Gastrocnemius medialis (tissue), 4 donors: ENCODE results near the gene PGS1. TPM values are rescaled to one million over a fixed set of nuclear protein-coding genes. Genes with fewer than 3 reads are reported as not detected.

Experiments used
- ATAC-seq, 2 donors: fragments of 150-250 bp; one replicate each; pipeline ENCODE4 v1.9.1; 2016
- DNase-seq, 2 donors: peaks; one replicate each; pipeline ENCODE4 v3.0.0-alpha.2; 2019
- H3K27ac ChIP-seq, 4 donors: fragments of 200-600 bp; sonication (generic); 1 replicate in 1 of 4; 2 replicates in 3 of 4; pipeline ENCODE4 v1.5.1; 2016 to 2018; ENCODE audit warnings: mild to moderate bottlenecking in 2 of 4, moderate library complexity in 1 of 4
- H3K27me3 ChIP-seq, 3 donors: fragments of 200-600 bp; sonication (generic) in 2 of 3; 1 replicate in 1 of 3; 2 replicates in 2 of 3; pipeline versions ENCODE4 v1.5.1 to v1.6.0; 2016 to 2019; ENCODE audit warnings: mild to moderate bottlenecking in 1 of 3, moderate library complexity in 1 of 3
- H3K36me3 ChIP-seq, 2 donors: fragments of 200-600 bp; sonication (generic) in 1 of 2; one replicate each; pipeline ENCODE4 v1.5.1; 2017 to 2018
- H3K4me1 ChIP-seq, 2 donors: fragments of 200-600 bp; sonication (generic) in 1 of 2; one replicate each; pipeline ENCODE4 v1.5.1; 2016 to 2017; ENCODE audit warnings: mild to moderate bottlenecking in 2 of 2
- H3K4me3 ChIP-seq, 4 donors: fragments of 200-600 bp; sonication (generic) in 3 of 4; 1 replicate in 1 of 4; 2 replicates in 3 of 4; pipeline ENCODE4 v1.5.1; 2016 to 2019; ENCODE audit warnings: mild to moderate bottlenecking in 2 of 4
- H3K9me3 ChIP-seq, 3 donors: fragments of 200-600 bp; sonication (generic) in 2 of 3; 1 replicate in 1 of 3; 2 replicates in 2 of 3; pipeline ENCODE4 v1.5.1; 2016 to 2019
- CTCF ChIP-seq, 5 experiments: fragments of 450-650 bp in 3 of 5; fragments of 200-600 bp in 2 of 5; sonication (generic) in 2 of 5; IDR thresholded peaks in 4 of 5; conservative IDR thresholded peaks in 1 of 5; 1 replicate in 4 of 5; 2 replicates in 1 of 5; pipeline ENCODE4 v1.5.1; 2016 to 2019; ENCODE audit warnings: antibody characterized with exemption in 5 of 5, mild to moderate bottlenecking in 3 of 5, moderate library complexity in 3 of 5
- POLR2A ChIP-seq, 2 donors: fragments of 450-650 bp; IDR thresholded peaks; one replicate each; pipeline ENCODE4 v1.6.1; 2017; ENCODE audit warnings: antibody characterized with exemption in 2 of 2, mild to moderate bottlenecking in 2 of 2, moderate library complexity in 2 of 2
- in situ Hi-C, 4 donors: fragments of 200-750 bp; cut with MboI; loops; one replicate each; pipeline versions ENCODE4 v1.15.0 to v1.8.0; 2017; ENCODE audit warnings: low sequenced_read_pairs in 4 of 4
- intact Hi-C: fragments of 100-400 bp; cut with DNase I; formaldehyde crosslinking; loops from one replicate; pipeline ENCODE4 v1.15.1; 2023; ENCODE audit warnings: low total_unique reads
- total RNA-seq, 4 donors: library from RNA; depleted of rRNA; stranded (reverse); fragments of >200 nt; gene quantifications; one replicate each; pipeline versions ENCODE4 v1.1.0 to v1.2.3, GENCODE V29; 2016

Gene PGS1
- total RNA-seq, 4 donors from 2014 or later, result 16.6 to 30.0 (median 21.8) TPM

- Histone ChIP-seq H3K9me3 (no peaks in the 10 kb centered on the region), H3K4me3 (no peak overlapping the region), H3K27ac (no peak overlapping the region), H3K36me3 (no peaks in the 10 kb centered on the region), H3K27me3 (no peaks in the 10 kb centered on the region), H3K4me1 (peaks cover 0 to 3% of the 10 kb centered on the region in 2 donors)
- in situ Hi-C loops (loop anchor here in 2 of 4 donors (10.0 kb wide), 1 partner anchor 55 kb away; no protein-coding TSS in a partner anchor), intact Hi-C loops (no loop called here)
- ATAC-seq (no peak), DNase-seq (no peak)
- TF ChIP-seq CTCF (IDR thresholded peaks at IDR 0.05 in 4 of 5, conservative IDR thresholded peaks at IDR 0.05 in 1 of 5) (no peak), POLR2A (IDR thresholded peaks at IDR 0.05) (no peak)
These were observed 8.6 kb upstream of the PGS1 start for GRCh38 chr17:78369791-78370381.

GRCh38 chr17:78371056-78371455 is 7.4 kb upstream of the PGS1 start:
- H3K4me1 ChIP-seq, result peaks cover 0 to 3% of the 10 kb centered on the region in 2 donors
- TF ChIP-seq CTCF (IDR thresholded peaks at IDR 0.05 in 4 of 5, conservative IDR thresholded peaks at IDR 0.05 in 1 of 5) (no peak), POLR2A (IDR thresholded peaks at IDR 0.05) (no peak)
- DNase-seq (no peak), ATAC-seq (no peak)
- H3K27me3 ChIP-seq, result no peaks in the 10 kb centered on the region
- no peak overlapping the region for H3K4me3 ChIP-seq
- H3K27ac ChIP-seq, result no peak overlapping the region
- in situ Hi-C loops (loop anchor here in 1 of 4 donors (10.0 kb wide), 1 partner anchor 54 kb away; no protein-coding TSS in a partner anchor), intact Hi-C loops (no loop called here)
- H3K36me3 ChIP-seq, result no peaks in the 10 kb centered on the region
- no peaks in the 10 kb centered on the region for H3K9me3 ChIP-seq

- DNase-seq (no peak), ATAC-seq (no peak)
- in situ Hi-C loops (loop anchor here in 1 of 4 donors (10.0 kb wide), 1 partner anchor 52 kb away; no protein-coding TSS in a partner anchor), intact Hi-C loops (no loop called here)
- Histone ChIP-seq H3K27ac (no peak overlapping the region), H3K9me3 (no peaks in the 10 kb centered on the region), H3K4me3 (no peak overlapping the region), H3K27me3 (no peaks in the 10 kb centered on the region), H3K36me3 (no peaks in the 10 kb centered on the region), H3K4me1 (peaks cover 0 to 2% of the 10 kb centered on the region in 2 donors)
- TF ChIP-seq POLR2A (IDR thresholded peaks at IDR 0.05) (no peak), CTCF (IDR thresholded peaks at IDR 0.05 in 4 of 5, conservative IDR thresholded peaks at IDR 0.05 in 1 of 5) (no peak)
These were observed 5.6 kb upstream of the PGS1 start for GRCh38 chr17:78372841-78373240.

- intact Hi-C loops (no loop called here), in situ Hi-C loops (loop anchor here in 1 of 4 donors (10.0 kb wide), 1 partner anchor 51 kb away; no protein-coding TSS in a partner anchor)
- Histone ChIP-seq H3K36me3 (no peaks in the 10 kb centered on the region), H3K27me3 (no peaks in the 10 kb centered on the region), H3K4me1 (peaks cover 3 to 9% of the 10 kb centered on the region in 2 donors), H3K27ac (no peak overlapping the region), H3K4me3 (no peak overlapping the region), H3K9me3 (no peaks in the 10 kb centered on the region)
- no peak for DNase-seq
- ATAC-seq, result no peak
- TF ChIP-seq CTCF (IDR thresholded peaks at IDR 0.05 in 4 of 5, conservative IDR thresholded peaks at IDR 0.05 in 1 of 5) (no peak), POLR2A (IDR thresholded peaks at IDR 0.05) (no peak)
These were observed 4.3 kb upstream of the PGS1 start for GRCh38 chr17:78374189-78374588.
